ENCODE data around the gene RUNX2. TPM values are rescaled to one million over a fixed set of nuclear protein-coding genes. Genes with fewer than 3 reads are reported as not detected.

Gene RUNX2
- total and polyA plus RNA-seq, 2 of the 8 experiments (the other 6 are each of a cell fraction or from before 2014, with no cell fraction given): 0.26 to 1.2 TPM

GRCh38 chr6:45631396-45631795 lies 303.3 kb downstream of the RUNX2 start:
- 80% methylated on average over 3 of the region's 3 CpGs; no CpG with 5 or more reads in 1 of the 2 experiments for WGBS, 2 experiments (ENCODE audit: extremely low coverage in 1 of 2, insufficient coverage in 1 of 2, insufficient read length in 1 of 2, insufficient replicate concordance in 2 of 2, low coverage in 1 of 2, low lambda C conversion rate in 2 of 2, missing lambda C conversion rate in 1 of 2)
- no peak overlapping the region for H3K4me3 ChIP-seq (ENCODE audit: extremely low read depth in 1 of 4, insufficient read depth in 2 of 4, low read depth in 3 of 4, low read length in 4 of 4)
- no peak for FAIRE-seq
- H3K27me3 ChIP-seq (replicated peaks in 1 of 4; ENCODE audit: control insufficient read depth in 3 of 4, extremely low read depth in 1 of 4, insufficient read depth in 3 of 4, low read length in 3 of 4): no peaks in the 10 kb centered on the region; a peak in 1 of 7 replicates
- CTCF ChIA-PET (ENCODE audit: partially characterized antibody): no interaction called here
- no peak overlapping the region for H3K56ac ChIP-seq (replicated peaks; ENCODE audit: insufficient read length, low read depth, low read length)
- H3K23me2 ChIP-seq (ENCODE audit: low read depth, low read length): no peaks in the 10 kb centered on the region
- H2BK120ac ChIP-seq (replicated peaks; ENCODE audit: low read depth, low read length): no peak overlapping the region
- H3K79me2 ChIP-seq (ENCODE audit: control insufficient read depth in 1 of 2, insufficient read depth in 2 of 2, low read length in 2 of 2): no peaks in the 10 kb centered on the region
- no peak overlapping the region for H2AK5ac ChIP-seq (ENCODE audit: low read depth, low read length)
- H3K4me2 ChIP-seq (ENCODE audit: insufficient read depth in 1 of 2, low read depth in 2 of 2, low read length in 2 of 2): no peak overlapping the region
- no peak overlapping the region for H4K91ac ChIP-seq (replicated peaks; ENCODE audit: insufficient read length, low read length)
- H2AFZ ChIP-seq (ENCODE audit: low read length): no peak overlapping the region
- no peak overlapping the region for H2BK15ac ChIP-seq (ENCODE audit: low read length)
- H3K23ac ChIP-seq (ENCODE audit: insufficient read length): no peak overlapping the region
- no peak overlapping the region for H3K27ac ChIP-seq (ENCODE audit: low read depth, low read length)
- no peaks in the 10 kb centered on the region for H3K79me1 ChIP-seq (ENCODE audit: low read depth, low read length)
- H3K14ac ChIP-seq (ENCODE audit: insufficient read length): no peak overlapping the region
- H4K20me1 ChIP-seq (replicated peaks in 1 of 2; ENCODE audit: control insufficient read depth in 1 of 2, insufficient read depth in 2 of 2, low read length in 2 of 2): no peaks in the 10 kb centered on the region
- POLR2A ChIA-PET (ENCODE audit: partially characterized antibody): no interaction called here
- no peak for DNase-seq (ENCODE audit: low read depth in 1 of 2, low spot score in 2 of 2)
- H2BK5ac ChIP-seq (ENCODE audit: low read depth, low read length): no peak overlapping the region
- H3K18ac ChIP-seq (ENCODE audit: extremely low read depth, low read length): no peak overlapping the region
- H3K4ac ChIP-seq (replicated peaks; ENCODE audit: insufficient read length, low read depth, low read length): no peak overlapping the region
- H2BK20ac ChIP-seq (ENCODE audit: low read length): no peak overlapping the region
- H4K5ac ChIP-seq (ENCODE audit: insufficient read length, low read depth, low read length): no peak overlapping the region
- H3K36me3 ChIP-seq (ENCODE audit: control insufficient read depth in 2 of 4, insufficient read depth in 4 of 4, low read length in 3 of 4): no peaks in the 10 kb centered on the region
- H2BK12ac ChIP-seq (ENCODE audit: low read depth, low read length): no peak overlapping the region
- H4K8ac ChIP-seq (ENCODE audit: extremely low read depth, insufficient read depth, low read length): no peak overlapping the region
- no peak overlapping the region for H3K9ac ChIP-seq (replicated peaks in 1 of 4; ENCODE audit: extremely low read depth in 1 of 4, low read depth in 3 of 4, low read length in 3 of 4)
- no peaks in the 10 kb centered on the region for H3K9me3 ChIP-seq (ENCODE audit: insufficient read depth in 2 of 2, low read depth in 1 of 2, low read length in 1 of 2)
- H3K4me1 ChIP-seq (replicated peaks in 1 of 4; ENCODE audit: control insufficient read depth in 3 of 4, insufficient read depth in 4 of 4, low read length in 3 of 4): no peaks in the 10 kb centered on the region
- TF ChIP-seq CBX5 (IDR thresholded peaks at IDR 0.05; ENCODE audit: low read depth, low read length) (no peak), USF2 (IDR thresholded peaks at IDR 0.05; ENCODE audit: low read length) (no peak), POLR2A (IDR thresholded peaks at IDR 0.05; ENCODE audit: control extremely low read depth in 1 of 2, low read depth in 2 of 2, low read length in 2 of 2) (no peak), CTCF (IDR thresholded peaks at IDR 0.05; ENCODE audit: control extremely low read depth in 1 of 3, insufficient read depth in 1 of 3, low read depth in 1 of 3, low read length in 3 of 3) (no peak), BCL11A (IDR thresholded peaks at IDR 0.05; ENCODE audit: low read depth in 2 of 2, low read length in 2 of 2) (no peak), RXRA (IDR thresholded peaks at IDR 0.05; ENCODE audit: insufficient read depth, low read depth, low read length) (no peak), NRF1 (IDR thresholded peaks at IDR 0.05; ENCODE audit: low read depth, low read length) (no peak), EZH2 (IDR thresholded peaks at IDR 0.05; ENCODE audit: low read depth, low read length, severe bottlenecking) (no peak), TEAD4 (IDR thresholded peaks at IDR 0.05; ENCODE audit: low read depth, low read length) (no peak), MAFK (IDR thresholded peaks at IDR 0.05; ENCODE audit: low read depth, low read length) (no peak), SIN3A (conservative IDR thresholded peaks at IDR 0.05 in 1 of 2, IDR thresholded peaks at IDR 0.05 in 1 of 2; ENCODE audit: low read depth in 1 of 2, low read length in 2 of 2) (no peak)

Data from H1 (cell line).